Measurements from ENCODE around the gene ST3GAL2. TPM values are rescaled to one million over a fixed set of nuclear protein-coding genes. Genes with fewer than 3 reads are reported as not detected.

The ST3GAL2 gene
- total and polyA plus RNA-seq, 10 of the 15 experiments (the other 5 are each of a cell fraction or from before 2014, with no cell fraction given), result 0.95 to 61.7 (median 25.9) TPM

DNA sequence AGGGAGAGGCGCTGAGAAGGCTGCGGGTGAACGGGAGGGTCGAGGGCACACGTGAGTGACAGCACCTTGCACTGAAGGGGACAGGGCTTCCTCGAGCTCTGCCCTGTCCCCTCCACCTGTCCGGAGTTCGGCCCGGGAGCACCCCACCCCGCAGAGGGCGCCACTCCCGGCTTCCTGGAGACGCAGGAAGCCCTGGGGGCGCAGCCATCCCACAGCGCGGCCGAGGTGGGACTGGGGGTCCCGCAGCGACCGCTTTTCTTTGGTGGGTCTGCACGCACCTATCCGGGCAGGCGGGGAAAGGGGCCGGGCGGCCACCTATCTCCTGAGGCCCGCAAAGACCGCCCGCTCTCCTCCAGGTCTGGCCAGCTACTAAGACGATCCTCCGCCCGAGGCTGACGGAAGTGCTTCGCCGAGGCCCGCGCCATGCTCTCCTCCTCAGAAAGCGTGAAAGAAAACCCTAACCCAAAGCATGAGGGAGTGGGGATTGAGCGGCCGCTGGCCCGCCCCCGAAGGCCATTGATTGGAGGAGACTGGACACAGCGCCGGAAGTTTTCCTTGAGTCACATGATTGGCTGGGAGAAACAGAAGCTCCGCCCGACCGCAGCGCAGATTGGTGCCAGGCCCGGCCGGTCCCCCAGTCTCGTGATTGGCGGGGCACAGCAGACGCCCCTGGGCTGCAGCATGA lies 57.8 kb downstream of the ST3GAL2 start (continued):
- TF ChIP-seq RB1 (IDR thresholded peaks at IDR 0.05; ENCODE audit: borderline replicate concordance) (no peak), CEBPB (IDR thresholded peaks at IDR 0.05; ENCODE audit: borderline replicate concordance in 1 of 2, low read depth in 2 of 2, low read length in 2 of 2) (no peak), HSF1 (IDR thresholded peaks at IDR 0.05; ENCODE audit: low read depth, low read length) (no peak), WRNIP1 (IDR thresholded peaks at IDR 0.05; ENCODE audit: borderline replicate concordance, low read depth, low read length) (no peak), BMI1 (IDR thresholded peaks at IDR 0.05; ENCODE audit: borderline replicate concordance) (no peak), ATF7 (IDR thresholded peaks at IDR 0.05; ENCODE audit: low read depth) (no peak), MXI1 (IDR thresholded peaks at IDR 0.05; ENCODE audit: low read depth, low read length) (peak; percentile 97), SIX5 (IDR thresholded peaks at IDR 0.05; ENCODE audit: low read depth, low read length, severe bottlenecking) (no peak), E2F8 (IDR thresholded peaks at IDR 0.05; ENCODE audit: low read depth, partially characterized antibody) (peak; percentile 66), TAF1 (IDR thresholded peaks at IDR 0.05; ENCODE audit: borderline replicate concordance, low read depth, low read length) (peak; percentile 94), SRF (IDR thresholded peaks at IDR 0.05; ENCODE audit: low read depth in 2 of 2, low read length in 2 of 2) (no peak), EGR1 (IDR thresholded peaks at IDR 0.05; ENCODE audit: borderline replicate concordance in 1 of 2, low read depth in 2 of 2, low read length in 2 of 2) (0 out of 3 replicates have a peak, but pooled peaks of 1 of the 2 experiments have one; percentile 7), BHLHE40 (IDR thresholded peaks at IDR 0.05; ENCODE audit: borderline replicate concordance in 1 of 2, low read depth in 2 of 2, low read length in 1 of 2) (peak; percentile 81 to 91), SMAD1 (IDR thresholded peaks at IDR 0.05; ENCODE audit: low read depth, partially characterized antibody) (no peak), CHD4 (IDR thresholded peaks at IDR 0.05) (no peak), IRF3 (IDR thresholded peaks at IDR 0.05) (peak; percentile 76)
- TF ChIP-seq, protein P1, sequence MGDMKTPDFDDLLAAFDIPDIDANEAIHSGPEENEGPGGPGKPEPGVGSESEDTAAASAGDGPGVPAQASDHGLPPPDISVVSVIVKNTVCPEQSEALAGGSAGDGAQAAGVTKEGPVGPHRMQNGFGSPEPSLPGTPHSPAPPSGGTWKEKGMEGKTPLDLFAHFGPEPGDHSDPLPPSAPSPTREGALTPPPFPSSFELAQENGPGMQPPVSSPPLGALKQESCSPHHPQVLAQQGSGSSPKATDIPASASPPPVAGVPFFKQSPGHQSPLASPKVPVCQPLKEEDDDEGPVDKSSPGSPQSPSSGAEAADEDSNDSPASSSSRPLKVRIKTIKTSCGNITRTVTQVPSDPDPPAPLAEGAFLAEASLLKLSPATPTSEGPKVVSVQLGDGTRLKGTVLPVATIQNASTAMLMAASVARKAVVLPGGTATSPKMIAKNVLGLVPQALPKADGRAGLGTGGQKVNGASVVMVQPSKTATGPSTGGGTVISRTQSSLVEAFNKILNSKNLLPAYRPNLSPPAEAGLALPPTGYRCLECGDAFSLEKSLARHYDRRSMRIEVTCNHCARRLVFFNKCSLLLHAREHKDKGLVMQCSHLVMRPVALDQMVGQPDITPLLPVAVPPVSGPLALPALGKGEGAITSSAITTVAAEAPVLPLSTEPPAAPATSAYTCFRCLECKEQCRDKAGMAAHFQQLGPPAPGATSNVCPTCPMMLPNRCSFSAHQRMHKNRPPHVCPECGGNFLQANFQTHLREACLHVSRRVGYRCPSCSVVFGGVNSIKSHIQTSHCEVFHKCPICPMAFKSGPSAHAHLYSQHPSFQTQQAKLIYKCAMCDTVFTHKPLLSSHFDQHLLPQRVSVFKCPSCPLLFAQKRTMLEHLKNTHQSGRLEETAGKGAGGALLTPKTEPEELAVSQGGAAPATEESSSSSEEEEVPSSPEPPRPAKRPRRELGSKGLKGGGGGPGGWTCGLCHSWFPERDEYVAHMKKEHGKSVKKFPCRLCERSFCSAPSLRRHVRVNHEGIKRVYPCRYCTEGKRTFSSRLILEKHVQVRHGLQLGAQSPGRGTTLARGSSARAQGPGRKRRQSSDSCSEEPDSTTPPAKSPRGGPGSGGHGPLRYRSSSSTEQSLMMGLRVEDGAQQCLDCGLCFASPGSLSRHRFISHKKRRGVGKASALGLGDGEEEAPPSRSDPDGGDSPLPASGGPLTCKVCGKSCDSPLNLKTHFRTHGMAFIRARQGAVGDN (IDR thresholded peaks at IDR 0.05), result peak; percentile 88

All from GM12878 (cell line).